ENCODE data around the gene NPLOC4.
"Not testable (repeated sequence)": the region's sequence is repeated elsewhere in the genome, so short reads cannot be mapped to it uniquely, and the experiment has no call there.

The NPLOC4 gene

DNA sequence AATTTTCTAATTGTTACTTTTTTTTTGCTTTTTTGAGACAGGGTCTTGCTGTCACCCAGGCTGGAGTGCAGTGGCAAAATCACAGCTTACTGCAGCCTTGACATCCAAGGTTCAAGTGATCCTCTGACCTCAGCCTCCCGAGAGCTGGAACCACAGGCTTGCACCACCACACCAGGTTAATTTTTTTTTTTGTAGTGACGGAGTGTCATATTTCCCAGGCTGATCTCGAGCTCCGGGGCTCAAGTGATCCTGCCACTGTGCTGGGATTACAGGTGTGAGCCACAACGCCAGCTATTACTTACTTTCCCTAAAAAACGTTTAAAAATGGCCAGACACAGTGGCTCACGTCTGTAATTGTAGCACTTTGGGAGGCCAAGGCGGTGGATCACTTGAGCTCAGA is 6.6 kb downstream of the NPLOC4 start:
- no peak for DNase-seq

- no peak for DNase-seq
These were observed 15.3 kb downstream of the NPLOC4 start for GRCh38 chr17:81621494-81622130.

GRCh38 chr17:81618307-81618706 is 18.6 kb downstream of the NPLOC4 start:
- not testable (repeated sequence) for DNase-seq

- no peak for DNase-seq
These were observed 20.0 kb downstream of the NPLOC4 start for GRCh38 chr17:81616877-81617276.

- no peak for DNase-seq
These were observed 21.4 kb downstream of the NPLOC4 start for GRCh38 chr17:81615401-81615930.

GRCh38 chr17:81612172-81612970 is 24.5 kb downstream of the NPLOC4 start:
- no peak for DNase-seq

DNA sequence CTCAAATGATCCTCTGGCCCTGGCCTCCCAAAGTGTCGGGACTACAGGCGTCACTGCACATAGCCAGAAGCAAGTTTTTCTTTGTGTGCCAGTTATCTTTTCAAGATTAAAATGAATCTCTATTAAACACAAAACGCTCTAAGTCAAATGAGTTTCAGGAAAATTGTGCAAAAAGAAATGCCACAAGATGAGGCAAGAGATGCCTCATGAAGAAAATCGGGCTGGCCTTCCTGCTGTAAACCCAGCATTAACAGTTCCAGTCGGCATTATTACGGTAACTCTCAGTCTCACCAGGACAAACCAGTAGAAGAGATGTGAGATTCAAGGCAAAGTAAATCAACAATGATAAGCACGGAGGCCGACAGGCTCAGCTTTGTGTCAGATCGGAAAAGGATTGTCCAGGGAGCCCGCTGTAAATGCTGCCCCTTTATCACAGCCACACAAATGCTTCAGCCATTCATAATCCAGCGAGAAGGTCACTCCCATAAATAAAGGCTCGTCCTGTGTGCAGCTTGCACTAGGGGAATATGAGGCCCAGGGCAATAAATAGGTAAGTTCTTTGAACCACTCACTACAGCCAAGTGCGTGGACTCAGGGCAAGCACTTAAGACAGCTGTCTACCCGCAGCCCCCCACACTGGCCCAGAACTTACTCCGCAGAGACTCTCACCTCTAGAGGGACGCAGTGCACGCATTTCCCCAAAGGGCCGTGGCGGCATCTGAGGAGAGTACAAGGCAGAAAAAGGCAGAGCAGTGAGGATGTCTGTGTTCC is 27.2 kb downstream of the NPLOC4 start:
- no peak for DNase-seq

GRCh38 chr17:81608605-81609004 is 28.3 kb downstream of the NPLOC4 start:
- DNase-seq, result no peak

- no peak for DNase-seq
These were observed 28.8 kb downstream of the NPLOC4 start for GRCh38 chr17:81608082-81608481.

GRCh38 chr17:81607431-81607830 is 29.5 kb downstream of the NPLOC4 start:
- no peak for DNase-seq

DNA sequence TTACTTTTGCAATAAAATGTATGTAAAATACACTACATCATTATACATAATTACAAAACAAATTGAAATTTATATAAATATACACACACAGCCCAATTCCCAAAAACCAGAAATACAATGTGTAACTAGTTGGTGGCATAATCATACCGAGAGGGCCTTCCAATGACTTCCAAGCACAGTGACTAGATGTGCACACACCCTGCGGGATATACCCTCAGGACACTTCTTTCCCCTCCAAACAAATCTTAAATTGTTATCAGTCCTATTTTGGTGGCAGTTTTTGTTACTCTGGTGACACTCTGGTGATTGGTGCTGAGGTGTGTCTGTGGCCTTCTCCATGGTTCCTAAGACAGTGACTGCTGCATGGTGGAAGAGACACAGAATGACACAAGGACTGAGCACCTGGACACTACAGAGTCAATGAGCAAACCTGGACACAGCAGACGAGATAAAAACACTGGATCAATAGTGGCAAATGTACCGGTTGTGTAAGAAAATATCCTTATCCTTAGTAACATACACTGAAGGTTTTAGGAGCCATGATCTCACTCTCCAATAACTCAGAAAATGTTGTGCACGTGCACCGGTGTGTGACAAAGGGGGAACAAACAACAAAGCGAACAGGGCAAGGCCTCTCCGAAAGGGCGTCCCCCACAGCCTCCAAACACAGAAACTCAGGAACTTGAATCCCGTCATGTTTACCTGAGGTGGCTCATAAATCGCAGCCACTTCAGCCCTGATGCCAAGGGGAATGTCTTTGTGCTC is 32.9 kb downstream of the NPLOC4 start:
- no peak for DNase-seq

DNA sequence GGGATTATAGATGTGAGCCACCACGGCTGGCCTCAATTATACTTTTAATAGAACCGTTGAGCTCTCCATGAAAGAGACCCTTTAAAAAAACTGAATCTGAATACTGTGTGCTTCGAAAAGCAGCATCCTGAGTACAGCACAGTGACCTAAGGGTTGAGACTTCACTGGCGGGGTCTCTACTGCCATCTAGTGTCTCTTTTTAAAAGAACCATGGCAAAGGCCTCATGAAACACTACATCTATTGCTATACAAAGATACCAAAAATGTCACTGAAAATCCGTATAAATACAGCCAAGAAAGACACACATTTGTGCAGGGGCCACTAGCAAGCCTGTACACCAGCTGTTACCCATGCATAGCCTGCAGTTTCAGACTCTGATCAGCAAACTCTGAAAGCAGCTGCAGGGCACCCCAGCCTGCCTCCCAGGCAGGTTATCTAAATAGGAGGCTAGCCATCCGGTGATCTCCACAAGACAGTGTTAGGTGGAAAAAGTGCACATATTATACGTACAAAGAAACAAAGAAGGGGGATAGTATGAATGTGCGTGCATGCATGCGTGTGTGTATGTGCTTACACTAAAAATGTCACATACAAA is 35.3 kb downstream of the NPLOC4 start:
- peak; percentile 36 for DNase-seq

- no peak for DNase-seq
These were observed 37.0 kb downstream of the NPLOC4 start for GRCh38 chr17:81599719-81600486.

- DNase-seq, result no peak
These were observed 43.6 kb downstream of the NPLOC4 start for GRCh38 chr17:81593105-81593871.

DNA sequence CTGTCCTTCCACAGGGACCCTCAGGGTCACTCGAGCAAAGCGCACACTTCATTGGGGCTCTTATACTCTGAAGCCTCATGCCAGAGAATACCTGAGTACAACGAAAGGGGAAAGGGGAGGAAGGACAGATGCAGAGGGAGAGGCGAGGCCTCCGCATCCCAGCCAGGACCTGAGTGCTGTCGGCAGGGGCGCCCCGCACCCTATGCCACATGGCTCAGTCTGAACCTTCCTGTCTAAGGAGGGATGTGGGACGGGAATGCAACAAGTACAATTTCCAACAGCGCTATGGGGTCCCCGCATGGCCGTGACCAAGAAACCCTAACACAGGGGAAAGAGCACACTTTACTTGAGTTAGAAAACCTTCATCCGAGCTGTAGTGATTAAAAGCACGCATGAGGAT is 44.9 kb downstream of the NPLOC4 start:
- no peak for DNase-seq

GRCh38 chr17:81590121-81590520 is 46.8 kb downstream of the NPLOC4 start:
- no peak for DNase-seq

DNA sequence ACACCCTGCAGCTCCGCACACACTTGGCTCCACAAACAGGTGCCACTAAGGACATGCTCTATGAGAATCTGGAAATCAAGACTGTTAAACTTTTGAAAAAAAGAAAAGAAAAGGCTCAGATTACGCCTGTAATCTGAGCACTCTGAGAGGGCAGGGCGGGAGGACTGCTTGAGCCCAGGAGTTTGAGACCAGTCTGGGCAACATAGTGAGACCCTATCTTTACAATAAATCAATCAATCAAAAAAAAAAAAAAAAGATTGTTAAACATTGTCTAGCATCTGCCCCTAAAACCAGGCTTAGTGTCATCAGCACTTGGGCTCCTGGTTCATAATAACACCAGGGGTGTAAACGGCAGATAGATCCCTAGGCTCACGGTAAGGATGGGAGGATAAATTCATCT is 47.3 kb downstream of the NPLOC4 start:
- no peak for DNase-seq

- no peak for DNase-seq
These were observed 50.8 kb downstream of the NPLOC4 start for GRCh38 chr17:81586096-81586495.

DNA sequence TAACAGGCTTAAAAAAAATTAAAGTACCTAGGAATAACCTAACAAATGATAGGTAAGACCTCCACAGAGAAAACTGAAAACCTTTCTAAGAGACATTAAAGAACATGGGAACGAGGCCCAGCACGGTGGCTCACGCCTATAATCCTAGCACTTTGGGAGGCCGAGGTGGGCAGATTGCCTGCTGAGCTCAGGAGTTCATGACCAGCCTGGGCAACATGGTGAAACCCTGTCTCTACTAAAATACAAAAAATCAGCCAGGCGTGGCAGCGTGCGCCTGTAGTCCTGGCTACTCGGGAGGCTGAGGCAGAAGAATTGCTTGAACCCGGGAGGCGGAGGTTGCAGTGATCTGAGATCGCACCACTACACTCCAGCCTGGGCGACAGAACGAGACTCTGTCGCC is 52.1 kb downstream of the NPLOC4 start:
- not testable (repeated sequence) for DNase-seq

DNA sequence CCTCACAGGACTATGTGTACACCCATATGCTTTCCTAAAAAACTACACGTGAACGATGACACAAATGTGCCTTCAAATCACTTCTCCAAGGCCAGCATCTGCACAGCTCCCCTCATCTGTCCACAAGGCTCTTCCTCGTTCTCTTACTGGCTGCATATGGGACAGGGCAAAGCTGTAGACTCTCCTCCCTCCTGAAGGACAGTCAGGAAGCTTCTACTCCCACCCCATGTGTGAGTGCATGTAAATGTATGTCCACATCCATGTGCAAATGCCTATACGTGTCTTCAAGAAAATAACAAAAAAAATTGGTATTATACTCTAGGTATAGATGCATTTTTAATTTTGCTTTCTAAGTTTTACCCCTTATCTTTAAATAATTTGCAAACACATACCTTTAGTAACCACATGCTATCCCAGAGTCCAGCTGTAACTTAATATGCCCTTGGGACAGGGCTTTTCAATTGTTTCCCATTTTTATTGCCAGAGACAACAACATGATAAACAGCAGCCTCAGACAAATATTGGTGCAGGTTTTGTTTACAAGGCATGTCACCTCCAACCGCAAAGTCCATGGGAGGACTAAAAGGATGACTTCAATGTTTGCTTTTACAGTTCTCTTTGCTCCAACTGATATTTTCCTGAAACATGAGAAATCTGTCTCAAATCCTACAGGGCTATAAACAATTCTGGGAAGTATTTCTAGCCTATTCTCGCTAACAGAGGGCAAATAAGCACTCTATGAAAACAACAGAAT is 53.1 kb downstream of the NPLOC4 start:
- DNase-seq, result no peak
